ENCODE results near the gene CHD9.

DNA sequence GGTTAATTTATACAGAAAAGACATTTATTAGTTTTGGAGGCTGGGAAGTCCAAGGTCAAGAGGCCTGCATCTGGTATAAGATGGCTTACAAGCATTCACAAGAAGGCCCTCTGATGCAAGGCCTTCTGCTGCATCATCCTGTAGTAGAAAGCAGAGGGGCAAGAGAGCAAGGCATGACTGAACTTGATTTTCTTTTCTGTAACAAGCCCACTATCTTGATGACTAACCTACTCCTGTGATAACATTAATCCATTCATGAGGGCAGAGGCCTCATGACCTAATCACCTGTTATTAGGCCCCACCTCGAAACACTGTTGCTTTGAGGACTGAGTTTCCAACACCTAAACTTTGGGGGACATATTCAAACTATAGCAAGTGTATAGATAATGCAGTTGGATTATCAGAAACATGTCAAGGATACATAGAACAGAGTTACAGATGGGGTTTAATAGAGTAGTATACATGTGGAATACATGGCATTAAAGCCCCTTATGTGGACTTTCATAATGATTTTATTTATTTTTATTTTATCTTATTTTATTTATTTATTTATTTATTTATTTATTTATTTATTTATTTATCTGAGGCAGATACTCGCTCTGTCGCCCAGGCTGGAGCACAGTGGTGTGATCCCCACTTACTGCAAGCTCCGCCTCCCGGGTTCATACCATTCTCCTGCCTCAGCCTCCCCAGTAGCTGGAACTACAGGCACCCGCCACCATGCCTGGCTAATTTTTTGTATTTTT lies 88.2 kb downstream of the CHD9 start:
- TF ChIP-seq, protein P1, sequence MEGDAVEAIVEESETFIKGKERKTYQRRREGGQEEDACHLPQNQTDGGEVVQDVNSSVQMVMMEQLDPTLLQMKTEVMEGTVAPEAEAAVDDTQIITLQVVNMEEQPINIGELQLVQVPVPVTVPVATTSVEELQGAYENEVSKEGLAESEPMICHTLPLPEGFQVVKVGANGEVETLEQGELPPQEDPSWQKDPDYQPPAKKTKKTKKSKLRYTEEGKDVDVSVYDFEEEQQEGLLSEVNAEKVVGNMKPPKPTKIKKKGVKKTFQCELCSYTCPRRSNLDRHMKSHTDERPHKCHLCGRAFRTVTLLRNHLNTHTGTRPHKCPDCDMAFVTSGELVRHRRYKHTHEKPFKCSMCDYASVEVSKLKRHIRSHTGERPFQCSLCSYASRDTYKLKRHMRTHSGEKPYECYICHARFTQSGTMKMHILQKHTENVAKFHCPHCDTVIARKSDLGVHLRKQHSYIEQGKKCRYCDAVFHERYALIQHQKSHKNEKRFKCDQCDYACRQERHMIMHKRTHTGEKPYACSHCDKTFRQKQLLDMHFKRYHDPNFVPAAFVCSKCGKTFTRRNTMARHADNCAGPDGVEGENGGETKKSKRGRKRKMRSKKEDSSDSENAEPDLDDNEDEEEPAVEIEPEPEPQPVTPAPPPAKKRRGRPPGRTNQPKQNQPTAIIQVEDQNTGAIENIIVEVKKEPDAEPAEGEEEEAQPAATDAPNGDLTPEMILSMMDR (IDR thresholded peaks at IDR 0.05) = no peak
- TF ChIP-seq EZH2 (IDR thresholded peaks at IDR 0.05) = no peak
